Gastrocnemius medialis (tissue), 4 donors: ENCODE data around the gene RAPSN. TPM values are rescaled to one million over a fixed set of nuclear protein-coding genes. Genes with fewer than 3 reads are reported as not detected.

Source experiments
- ATAC-seq, 2 donors: fragments of 150-250 bp; one replicate each; pipeline ENCODE4 v1.9.1; 2016
- DNase-seq, 2 donors: peaks; one replicate each; pipeline ENCODE4 v3.0.0-alpha.2; 2019
- H3K27ac ChIP-seq, 4 donors: fragments of 200-600 bp; sonication (generic); 1 replicate in 1 of 4; 2 replicates in 3 of 4; pipeline ENCODE4 v1.5.1; 2016 to 2018; ENCODE audit warnings: mild to moderate bottlenecking in 2 of 4, moderate library complexity in 1 of 4
- H3K27me3 ChIP-seq, 3 donors: fragments of 200-600 bp; sonication (generic) in 2 of 3; 1 replicate in 1 of 3; 2 replicates in 2 of 3; pipeline versions ENCODE4 v1.5.1 to v1.6.0; 2016 to 2019; ENCODE audit warnings: mild to moderate bottlenecking in 1 of 3, moderate library complexity in 1 of 3
- H3K36me3 ChIP-seq, 2 donors: fragments of 200-600 bp; sonication (generic) in 1 of 2; one replicate each; pipeline ENCODE4 v1.5.1; 2017 to 2018
- H3K4me1 ChIP-seq, 2 donors: fragments of 200-600 bp; sonication (generic) in 1 of 2; one replicate each; pipeline ENCODE4 v1.5.1; 2016 to 2017; ENCODE audit warnings: mild to moderate bottlenecking in 2 of 2
- H3K4me3 ChIP-seq, 4 donors: fragments of 200-600 bp; sonication (generic) in 3 of 4; 1 replicate in 1 of 4; 2 replicates in 3 of 4; pipeline ENCODE4 v1.5.1; 2016 to 2019; ENCODE audit warnings: mild to moderate bottlenecking in 2 of 4
- H3K9me3 ChIP-seq, 3 donors: fragments of 200-600 bp; sonication (generic) in 2 of 3; 1 replicate in 1 of 3; 2 replicates in 2 of 3; pipeline ENCODE4 v1.5.1; 2016 to 2019
- POLR2A ChIP-seq, 2 donors: fragments of 450-650 bp; IDR thresholded peaks; one replicate each; pipeline ENCODE4 v1.6.1; 2017; ENCODE audit warnings: antibody characterized with exemption in 2 of 2, mild to moderate bottlenecking in 2 of 2, moderate library complexity in 2 of 2
- in situ Hi-C, 4 donors: fragments of 200-750 bp; cut with MboI; loops; one replicate each; pipeline versions ENCODE4 v1.15.0 to v1.8.0; 2017; ENCODE audit warnings: low sequenced_read_pairs in 4 of 4
- intact Hi-C: fragments of 100-400 bp; cut with DNase I; formaldehyde crosslinking; loops from one replicate; pipeline ENCODE4 v1.15.1; 2023; ENCODE audit warnings: low total_unique reads
- microRNA-seq, 2 donors: library from miRNA; unstranded; fragments of <30 nt; microRNA quantifications; one replicate each; pipeline ENCODE4, GENCODE V29; 2016; ENCODE audit warnings: borderline replicate concordance in 2 of 2
- total RNA-seq, 4 donors: library from RNA; depleted of rRNA; stranded (reverse); fragments of >200 nt; gene quantifications; one replicate each; pipeline versions ENCODE4 v1.1.0 to v1.2.3, GENCODE V29; 2016
- TF ChIP-seq, protein P1 (sequence below), 5 experiments: fragments of 450-650 bp in 3 of 5; fragments of 200-600 bp in 2 of 5; sonication (generic) in 2 of 5; IDR thresholded peaks in 4 of 5; conservative IDR thresholded peaks in 1 of 5; 1 replicate in 4 of 5; 2 replicates in 1 of 5; pipeline ENCODE4 v1.5.1; 2016 to 2019; ENCODE audit warnings: antibody characterized with exemption in 5 of 5, mild to moderate bottlenecking in 3 of 5, moderate library complexity in 3 of 5

Gene RAPSN
- total RNA-seq, 4 donors from 2014 or later: 48.9 to 68.6 (median 59.4) TPM

- Histone ChIP-seq H3K4me3 (no peak overlapping the region), H3K36me3 (no peaks in the 10 kb centered on the region), H3K9me3 (no peaks in the 10 kb centered on the region), H3K27me3 (no peaks in the 10 kb centered on the region), H3K27ac (no peak overlapping the region), H3K4me1 (peaks cover 6 to 14% of the 10 kb centered on the region in 2 donors)
- in situ Hi-C loops: loop anchor here in 1 of 4 donors (10.0 kb wide), 1 partner anchor 56 kb away; the partner anchor contains the start of gene RAPSN
- TF ChIP-seq, protein P1, sequence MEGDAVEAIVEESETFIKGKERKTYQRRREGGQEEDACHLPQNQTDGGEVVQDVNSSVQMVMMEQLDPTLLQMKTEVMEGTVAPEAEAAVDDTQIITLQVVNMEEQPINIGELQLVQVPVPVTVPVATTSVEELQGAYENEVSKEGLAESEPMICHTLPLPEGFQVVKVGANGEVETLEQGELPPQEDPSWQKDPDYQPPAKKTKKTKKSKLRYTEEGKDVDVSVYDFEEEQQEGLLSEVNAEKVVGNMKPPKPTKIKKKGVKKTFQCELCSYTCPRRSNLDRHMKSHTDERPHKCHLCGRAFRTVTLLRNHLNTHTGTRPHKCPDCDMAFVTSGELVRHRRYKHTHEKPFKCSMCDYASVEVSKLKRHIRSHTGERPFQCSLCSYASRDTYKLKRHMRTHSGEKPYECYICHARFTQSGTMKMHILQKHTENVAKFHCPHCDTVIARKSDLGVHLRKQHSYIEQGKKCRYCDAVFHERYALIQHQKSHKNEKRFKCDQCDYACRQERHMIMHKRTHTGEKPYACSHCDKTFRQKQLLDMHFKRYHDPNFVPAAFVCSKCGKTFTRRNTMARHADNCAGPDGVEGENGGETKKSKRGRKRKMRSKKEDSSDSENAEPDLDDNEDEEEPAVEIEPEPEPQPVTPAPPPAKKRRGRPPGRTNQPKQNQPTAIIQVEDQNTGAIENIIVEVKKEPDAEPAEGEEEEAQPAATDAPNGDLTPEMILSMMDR (IDR thresholded peaks at IDR 0.05 in 4 of 5, conservative IDR thresholded peaks at IDR 0.05 in 1 of 5): no peak
- TF ChIP-seq POLR2A (IDR thresholded peaks at IDR 0.05): no peak
- intact Hi-C loops: no loop called here
- ATAC-seq: no peak
- DNase-seq: no peak
Observed at GRCh38 chr11:47388697-47389576, 60.0 kb downstream of the RAPSN start.

GRCh38 chr11:47387944-47388696 is 60.8 kb downstream of the RAPSN start:
- Histone ChIP-seq H3K36me3 (no peaks in the 10 kb centered on the region), H3K9me3 (no peaks in the 10 kb centered on the region), H3K4me1 (peaks cover under 1 to 6% of the 10 kb centered on the region in 2 donors), H3K27me3 (no peaks in the 10 kb centered on the region), H3K4me3 (no peak overlapping the region), H3K27ac (no peak overlapping the region)
- no peak for DNase-seq
- ATAC-seq: no peak
- in situ Hi-C loops: loop anchor here in 1 of 4 donors (10.0 kb wide), 1 partner anchor 57 kb away; the partner anchor contains the start of gene RAPSN
- intact Hi-C loops: no loop called here
- no peak for TF ChIP-seq POLR2A (IDR thresholded peaks at IDR 0.05)
- TF ChIP-seq, protein P1 (IDR thresholded peaks at IDR 0.05 in 4 of 5, conservative IDR thresholded peaks at IDR 0.05 in 1 of 5): no peak

Small RNA genes within 50 kb of the gene (microRNA-seq; reads per million reads assigned to microRNA genes)
- gene MIR4487: 0 reads per million in 2 donors

Other genes with a start within 250 kb of the RAPSN start
- gene DDB2, start 234.2 kb downstream of the RAPSN start, total RNA-seq: 10 to 100 TPM in 1 of 4 donors, 1 to 10 TPM in 3; 4.7 to 11.5 (median 7.1) TPM
- gene ACP2, start 200.3 kb downstream of the RAPSN start, total RNA-seq: 10 to 100 TPM; 12.4 to 36.2 (median 27.9) TPM
- 10 to 100 TPM in 3 of 4 donors, 1 to 10 TPM in 1; 7.9 to 16.3 (median 12.1) TPM for gene NR1H3, start 191.1 kb downstream of the RAPSN start, total RNA-seq
- gene MADD, start 179.0 kb downstream of the RAPSN start, total RNA-seq: 10 to 100 TPM; 39.4 to 47.9 (median 41.6) TPM
- gene MYBPC3, start 96.4 kb downstream of the RAPSN start, total RNA-seq: under 1 TPM in 1 of 4 donors, not detected in 3; 0.07 TPM
- 1 to 10 TPM in 3 of 4 donors, under 1 TPM in 1; 0.44 to 7.0 (median 4.2) TPM for gene SPI1, start 70.6 kb downstream of the RAPSN start, total RNA-seq
- 10 to 100 TPM; 16.8 to 48.9 (median 25.6) TPM for gene SLC39A13, start 40.5 kb downstream of the RAPSN start, total RNA-seq
- gene PSMC3, start 22.7 kb downstream of the RAPSN start, total RNA-seq: 100 to 1,000 TPM; 243 to 350 (median 329) TPM
- gene CELF1, start 104.0 kb upstream of the RAPSN start, total RNA-seq: 100 to 1,000 TPM; 106 to 185 (median 136) TPM
- gene PTPMT1, start 116.5 kb upstream of the RAPSN start, total RNA-seq: 10 to 100 TPM; 58.2 to 87.9 (median 79.8) TPM
- gene KBTBD4, start 129.8 kb upstream of the RAPSN start, total RNA-seq: 10 to 100 TPM; 25.0 to 35.6 (median 30.4) TPM
- gene NDUFS3, start 129.9 kb upstream of the RAPSN start, total RNA-seq: 100 to 1,000 TPM; 143 to 240 (median 194) TPM
- not detected for gene FAM180B, start 137.5 kb upstream of the RAPSN start, total RNA-seq
- gene C1QTNF4, start 145.3 kb upstream of the RAPSN start, total RNA-seq: under 1 TPM in 3 of 4 donors, not detected in 1; 0.62 to 0.71 (median 0.71) TPM
- 100 to 1,000 TPM in 1 of 4 donors, 10 to 100 TPM in 3; 70.3 to 139 (median 85.6) TPM for gene MTCH2, start 193.4 kb upstream of the RAPSN start, total RNA-seq